ENCODE data around the gene SETD4. TPM values are rescaled to one million over a fixed set of nuclear protein-coding genes. Genes with fewer than 3 reads are reported as not detected.
A peak's percentile ranks its signal among the peaks of the same experiment; 100 is the strongest.

Gene SETD4
- total and polyA plus RNA-seq, 11 donors, result 4.5 to 12.7 (median 10.4) TPM

GRCh38 chr21:36055551-36055950, 4.8 kb downstream of the SETD4 start:
- H3K27ac ChIP-seq, result peak overlapping the region in 2 of 12 donors; percentile 17 to 23
- DNase-seq (peak in 1 of 5 donors; percentile 41), ATAC-seq (no peak)
- TF ChIP-seq, protein P1, sequence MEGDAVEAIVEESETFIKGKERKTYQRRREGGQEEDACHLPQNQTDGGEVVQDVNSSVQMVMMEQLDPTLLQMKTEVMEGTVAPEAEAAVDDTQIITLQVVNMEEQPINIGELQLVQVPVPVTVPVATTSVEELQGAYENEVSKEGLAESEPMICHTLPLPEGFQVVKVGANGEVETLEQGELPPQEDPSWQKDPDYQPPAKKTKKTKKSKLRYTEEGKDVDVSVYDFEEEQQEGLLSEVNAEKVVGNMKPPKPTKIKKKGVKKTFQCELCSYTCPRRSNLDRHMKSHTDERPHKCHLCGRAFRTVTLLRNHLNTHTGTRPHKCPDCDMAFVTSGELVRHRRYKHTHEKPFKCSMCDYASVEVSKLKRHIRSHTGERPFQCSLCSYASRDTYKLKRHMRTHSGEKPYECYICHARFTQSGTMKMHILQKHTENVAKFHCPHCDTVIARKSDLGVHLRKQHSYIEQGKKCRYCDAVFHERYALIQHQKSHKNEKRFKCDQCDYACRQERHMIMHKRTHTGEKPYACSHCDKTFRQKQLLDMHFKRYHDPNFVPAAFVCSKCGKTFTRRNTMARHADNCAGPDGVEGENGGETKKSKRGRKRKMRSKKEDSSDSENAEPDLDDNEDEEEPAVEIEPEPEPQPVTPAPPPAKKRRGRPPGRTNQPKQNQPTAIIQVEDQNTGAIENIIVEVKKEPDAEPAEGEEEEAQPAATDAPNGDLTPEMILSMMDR (IDR thresholded peaks at IDR 0.05), result no peak
- no peak for TF ChIP-seq POLR2A (IDR thresholded peaks at IDR 0.05)
- no peaks in the 10 kb centered on the region for H3K9me3 ChIP-seq
- intact Hi-C loops (cut with DNase I), result loop anchor here in 1 of 10 donors (10.0 kb wide), 1 partner anchor 49 kb away; no protein-coding TSS in a partner anchor
- H3K36me3 ChIP-seq, result peaks cover 0 to 82% (median 75%) of the 10 kb centered on the region in 9 donors
- H3K4me3 ChIP-seq, result no peak overlapping the region
- H3K4me1 ChIP-seq, result peaks cover 0 to 31% (median 15%) of the 10 kb centered on the region in 12 donors
- no peaks in the 10 kb centered on the region for H3K27me3 ChIP-seq
- 54 to 68% (median 60%) methylated on average over 3 of the region's 3 CpGs for WGBS, 4 donors

GRCh38 chr21:36053715-36054062, 6.6 kb downstream of the SETD4 start:
- H3K27me3 ChIP-seq, result no peaks in the 10 kb centered on the region
- no peak for DNase-seq
- TF ChIP-seq POLR2A (IDR thresholded peaks at IDR 0.05), result no peak
- TF ChIP-seq, protein P1 (IDR thresholded peaks at IDR 0.05), result no peak
- intact Hi-C loops (cut with DNase I), result loop anchor here in 1 of 10 donors (10.0 kb wide), 1 partner anchor 51 kb away; no protein-coding TSS in a partner anchor
- H3K9me3 ChIP-seq, result no peaks in the 10 kb centered on the region
- ATAC-seq, result no peak
- 85 to 100% (median 90%) methylated on average over 3 of the region's 3 CpGs for WGBS, 4 donors
- H3K27ac ChIP-seq, result no peak overlapping the region
- peaks cover 0 to 22% (median 6%) of the 10 kb centered on the region in 12 donors for H3K4me1 ChIP-seq
- no peak overlapping the region for H3K4me3 ChIP-seq
- peaks cover 0 to 98% (median 94%) of the 10 kb centered on the region in 9 donors for H3K36me3 ChIP-seq

- no peak for DNase-seq
- intact Hi-C loops (cut with DNase I), result loop anchor here in 1 of 10 donors (10.0 kb wide), 1 partner anchor 52 kb away; no protein-coding TSS in a partner anchor
- 66 to 81% (median 78%) methylated on average over 10 of the region's 10 CpGs for WGBS, 4 donors
- Histone ChIP-seq H3K27me3 (no peaks in the 10 kb centered on the region), H3K4me1 (peaks cover 0 to 19% (median 3%) of the 10 kb centered on the region in 12 donors), H3K36me3 (peaks cover 0 to 97% (median 94%) of the 10 kb centered on the region in 9 donors), H3K27ac (no peak overlapping the region), H3K4me3 (no peak overlapping the region), H3K9me3 (no peaks in the 10 kb centered on the region)
- TF ChIP-seq, protein P1 (IDR thresholded peaks at IDR 0.05), result no peak
- TF ChIP-seq POLR2A (IDR thresholded peaks at IDR 0.05), result no peak
- ATAC-seq, result peak in 1 of 4 donors; percentile 20
These were observed 7.2 kb downstream of the SETD4 start for GRCh38 chr21:36052860-36053714.

DNA sequence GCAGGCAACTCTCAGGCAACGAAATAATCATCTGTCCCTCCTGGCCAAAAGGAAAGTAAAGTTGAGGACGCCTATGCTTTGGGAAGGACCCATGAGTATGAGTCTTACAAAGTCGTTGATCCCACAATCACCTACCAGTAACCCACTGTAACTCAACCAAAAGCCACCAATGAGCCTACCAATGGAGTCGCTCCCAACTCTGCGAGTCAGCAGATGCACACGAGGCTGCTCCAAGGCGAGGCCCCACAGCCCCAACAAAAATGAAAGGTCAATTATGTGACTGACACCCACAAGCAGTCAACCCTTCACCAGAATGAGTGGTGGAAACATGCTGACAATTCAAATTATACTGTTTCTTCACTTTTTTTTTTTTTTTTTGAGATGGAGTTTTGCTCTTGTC, 12.0 kb downstream of the SETD4 start:
- no peak overlapping the region for H3K27ac ChIP-seq
- no peaks in the 10 kb centered on the region for H3K9me3 ChIP-seq
- 94 to 98% (median 97%) methylated on average over 7 of the region's 7 CpGs for WGBS, 4 donors
- no peak overlapping the region for H3K4me3 ChIP-seq
- intact Hi-C loops (cut with DNase I), result no loop called here
- H3K27me3 ChIP-seq, result no peaks in the 10 kb centered on the region
- ATAC-seq (no peak), DNase-seq (no peak)
- TF ChIP-seq, protein P1 (IDR thresholded peaks at IDR 0.05), result no peak
- TF ChIP-seq POLR2A (IDR thresholded peaks at IDR 0.05), result no peak
- H3K36me3 ChIP-seq, result peaks cover 0 to 97% (median 93%) of the 10 kb centered on the region in 9 donors
- H3K4me1 ChIP-seq, result peaks cover 0 to 5% (median 0%) of the 10 kb centered on the region in 12 donors
